Measurements from ENCODE around the gene SEMA6C. TPM values are rescaled to one million over a fixed set of nuclear protein-coding genes. Genes with fewer than 3 reads are reported as not detected.
A peak's percentile ranks its signal among the peaks of the same experiment; 100 is the strongest.

Gene SEMA6C
- total and polyA plus RNA-seq, 2 of the 13 experiments (the other 11 are each of a cell fraction or from before 2014, with no cell fraction given): 1.4 to 2.9 TPM

DNA sequence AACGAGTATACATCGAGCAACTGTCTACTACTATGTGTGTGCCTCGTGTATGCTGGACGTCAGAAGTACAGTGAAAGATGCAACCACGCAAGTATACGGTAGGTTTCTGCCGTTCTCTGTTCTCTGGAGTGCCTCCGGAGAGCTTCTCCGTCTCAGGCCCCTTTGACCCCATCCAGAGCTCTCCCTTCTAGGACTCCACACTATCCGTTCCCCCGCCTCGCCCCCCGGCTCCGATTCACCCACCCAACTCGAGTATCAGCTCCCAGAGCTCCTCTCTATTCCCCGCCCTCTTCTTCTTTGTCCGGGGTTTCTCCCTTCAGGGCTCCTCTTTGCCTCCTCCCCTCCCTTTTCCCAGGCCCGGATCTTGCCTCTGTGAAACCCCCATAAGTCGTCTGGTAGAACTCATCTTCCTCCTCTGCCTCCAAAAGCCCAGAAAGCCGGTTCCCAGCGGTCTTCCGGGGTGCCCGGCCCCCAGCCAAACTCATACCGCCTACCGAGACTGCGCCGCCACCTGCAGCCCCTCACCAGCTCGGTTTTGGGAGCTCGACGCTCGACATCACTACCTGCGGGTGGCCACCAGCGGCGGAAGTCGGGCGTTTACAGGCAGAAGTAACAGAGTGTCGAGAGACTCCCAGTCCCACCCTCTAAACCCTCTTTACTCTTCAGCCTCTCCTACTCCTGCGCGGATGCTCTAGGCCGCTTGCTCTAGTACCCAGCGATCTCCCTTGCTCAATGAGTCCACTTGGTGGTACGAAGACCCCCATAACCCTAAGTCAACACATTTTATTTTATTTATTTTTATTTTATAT, 43.4 kb upstream of the SEMA6C start, which contains the start of gene VPS72 (continued):
- TF ChIP-seq, protein P1, sequence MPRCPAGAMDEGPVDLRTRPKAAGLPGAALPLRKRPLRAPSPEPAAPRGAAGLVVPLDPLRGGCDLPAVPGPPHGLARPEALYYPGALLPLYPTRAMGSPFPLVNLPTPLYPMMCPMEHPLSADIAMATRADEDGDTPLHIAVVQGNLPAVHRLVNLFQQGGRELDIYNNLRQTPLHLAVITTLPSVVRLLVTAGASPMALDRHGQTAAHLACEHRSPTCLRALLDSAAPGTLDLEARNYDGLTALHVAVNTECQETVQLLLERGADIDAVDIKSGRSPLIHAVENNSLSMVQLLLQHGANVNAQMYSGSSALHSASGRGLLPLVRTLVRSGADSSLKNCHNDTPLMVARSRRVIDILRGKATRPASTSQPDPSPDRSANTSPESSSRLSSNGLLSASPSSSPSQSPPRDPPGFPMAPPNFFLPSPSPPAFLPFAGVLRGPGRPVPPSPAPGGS (CRISPR knock-in tag; IDR thresholded peaks at IDR 0.05): no peak
- peak; percentile 41; the same call in 1 of the 2 replicates for TF ChIP-seq NFYC (CRISPR knock-in tag; IDR thresholded peaks at IDR 0.05)
- TF ChIP-seq, protein P2, sequence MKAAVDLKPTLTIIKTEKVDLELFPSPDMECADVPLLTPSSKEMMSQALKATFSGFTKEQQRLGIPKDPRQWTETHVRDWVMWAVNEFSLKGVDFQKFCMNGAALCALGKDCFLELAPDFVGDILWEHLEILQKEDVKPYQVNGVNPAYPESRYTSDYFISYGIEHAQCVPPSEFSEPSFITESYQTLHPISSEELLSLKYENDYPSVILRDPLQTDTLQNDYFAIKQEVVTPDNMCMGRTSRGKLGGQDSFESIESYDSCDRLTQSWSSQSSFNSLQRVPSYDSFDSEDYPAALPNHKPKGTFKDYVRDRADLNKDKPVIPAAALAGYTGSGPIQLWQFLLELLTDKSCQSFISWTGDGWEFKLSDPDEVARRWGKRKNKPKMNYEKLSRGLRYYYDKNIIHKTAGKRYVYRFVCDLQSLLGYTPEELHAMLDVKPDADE (CRISPR knock-in tag; IDR thresholded peaks at IDR 0.05): 0 out of 2 replicates have a peak, but pooled peaks have one; percentile 75
- peak; percentile 78 for TF ChIP-seq TFE3 (CRISPR knock-in tag; IDR thresholded peaks at IDR 0.05)
- TF ChIP-seq ZNF598 (CRISPR knock-in tag; IDR thresholded peaks at IDR 0.05; ENCODE audit: borderline replicate concordance): no peak
- TF ChIP-seq ZNF615 (CRISPR knock-in tag; IDR thresholded peaks at IDR 0.05; ENCODE audit: borderline replicate concordance): no peak
- peak; percentile 82 for TF ChIP-seq HOXA3 (CRISPR knock-in tag; IDR thresholded peaks at IDR 0.05)
- no peak for TF ChIP-seq MEIS1 (CRISPR knock-in tag; IDR thresholded peaks at IDR 0.05; ENCODE audit: borderline replicate concordance)
- TF ChIP-seq HNRNPUL1 (IDR thresholded peaks at IDR 0.05; ENCODE audit: low read depth, low read length): no peak
- peak; percentile 10; the same call in 1 of the 2 replicates for TF ChIP-seq FOXJ3 (CRISPR knock-in tag; IDR thresholded peaks at IDR 0.05; ENCODE audit: borderline replicate concordance)
- TF ChIP-seq ZNF205 (CRISPR knock-in tag; IDR thresholded peaks at IDR 0.05): peak; percentile 73
- peak; percentile 63 for TF ChIP-seq PAXIP1 (CRISPR knock-in tag; conservative IDR thresholded peaks at IDR 0.05)
- TF ChIP-seq EP300 (IDR thresholded peaks at IDR 0.05; ENCODE audit: low read depth in 2 of 2, low read length in 2 of 2): peak in 1 of 2 experiments; percentile 44; a peak in 1 of 4 replicates
- no peak for TF ChIP-seq EP300 (CRISPR knock-in tag; IDR thresholded peaks at IDR 0.05; ENCODE audit: borderline replicate concordance)
- TF ChIP-seq, protein P3, sequence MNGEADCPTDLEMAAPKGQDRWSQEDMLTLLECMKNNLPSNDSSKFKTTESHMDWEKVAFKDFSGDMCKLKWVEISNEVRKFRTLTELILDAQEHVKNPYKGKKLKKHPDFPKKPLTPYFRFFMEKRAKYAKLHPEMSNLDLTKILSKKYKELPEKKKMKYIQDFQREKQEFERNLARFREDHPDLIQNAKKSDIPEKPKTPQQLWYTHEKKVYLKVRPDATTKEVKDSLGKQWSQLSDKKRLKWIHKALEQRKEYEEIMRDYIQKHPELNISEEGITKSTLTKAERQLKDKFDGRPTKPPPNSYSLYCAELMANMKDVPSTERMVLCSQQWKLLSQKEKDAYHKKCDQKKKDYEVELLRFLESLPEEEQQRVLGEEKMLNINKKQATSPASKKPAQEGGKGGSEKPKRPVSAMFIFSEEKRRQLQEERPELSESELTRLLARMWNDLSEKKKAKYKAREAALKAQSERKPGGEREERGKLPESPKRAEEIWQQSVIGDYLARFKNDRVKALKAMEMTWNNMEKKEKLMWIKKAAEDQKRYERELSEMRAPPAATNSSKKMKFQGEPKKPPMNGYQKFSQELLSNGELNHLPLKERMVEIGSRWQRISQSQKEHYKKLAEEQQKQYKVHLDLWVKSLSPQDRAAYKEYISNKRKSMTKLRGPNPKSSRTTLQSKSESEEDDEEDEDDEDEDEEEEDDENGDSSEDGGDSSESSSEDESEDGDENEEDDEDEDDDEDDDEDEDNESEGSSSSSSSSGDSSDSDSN (CRISPR knock-in tag; IDR thresholded peaks at IDR 0.05): peak; percentile 71
- no peak for TF ChIP-seq ZNF484 (CRISPR knock-in tag; IDR thresholded peaks at IDR 0.05; ENCODE audit: borderline replicate concordance, low read depth)
- TF ChIP-seq TARDBP (CRISPR knock-in tag; IDR thresholded peaks at IDR 0.05): peak; percentile 95
- no peak for TF ChIP-seq SSRP1 (CRISPR knock-in tag; IDR thresholded peaks at IDR 0.05)
- TF ChIP-seq ZBTB38 (CRISPR knock-in tag; IDR thresholded peaks at IDR 0.05): peak; percentile 65; the same call in 1 of the 2 replicates
